NCI-H2227 treated with DMSO at 0.1 percent for 48 hours (cell line): ENCODE results near the gene GCSAM.

Experiments used
- DNase-seq: peaks from one replicate; lab custom pipeline; 2025; lab: John Stamatoyannopoulos, UW

GCSAM gene

GRCh38 chr3:112104774-112105173 is 28.3 kb downstream of the GCSAM start:
- no peak for DNase-seq

- no peak for DNase-seq
Measured at GRCh38 chr3:112101916-112102315, 31.1 kb downstream of the GCSAM start.

DNA sequence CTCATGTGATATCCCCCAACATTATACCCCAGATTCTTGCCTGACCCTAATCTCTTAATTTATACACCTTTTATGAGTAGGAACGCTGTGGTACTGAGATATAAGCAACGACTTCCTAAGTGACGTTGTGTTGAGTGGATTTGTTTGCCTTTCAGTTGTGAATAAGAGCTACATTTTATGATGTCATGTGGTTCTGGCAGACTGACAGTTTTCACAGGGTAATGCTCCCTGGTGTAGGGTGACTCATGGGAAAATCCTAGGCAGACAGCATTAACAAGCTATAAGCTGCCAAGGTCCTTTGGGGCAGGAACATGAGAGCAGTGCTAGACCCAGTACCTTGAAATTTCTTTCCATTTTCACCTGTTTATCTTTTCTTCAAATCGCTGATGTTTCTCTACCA is 35.7 kb downstream of the GCSAM start:
- no peak for DNase-seq

DNA sequence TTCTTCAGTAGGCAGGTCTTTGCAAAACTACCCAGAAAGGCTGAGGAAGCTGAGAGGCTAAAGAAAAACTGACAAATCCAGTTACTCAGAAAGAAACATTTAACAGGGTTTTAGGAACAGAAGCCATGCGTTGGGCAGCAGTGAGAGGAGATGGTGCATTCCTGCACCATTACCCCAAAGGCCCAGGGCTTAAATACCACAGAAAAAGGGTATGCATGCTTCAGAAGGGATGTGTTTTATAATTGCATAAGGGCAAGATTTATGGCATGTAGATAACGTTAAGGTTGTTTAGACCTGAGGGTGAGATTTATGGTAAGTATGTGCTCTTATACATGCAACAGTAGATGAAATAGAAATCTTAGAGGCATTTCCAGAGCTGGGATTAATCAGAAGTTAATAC is 36.9 kb downstream of the GCSAM start:
- no peak for DNase-seq

DNA sequence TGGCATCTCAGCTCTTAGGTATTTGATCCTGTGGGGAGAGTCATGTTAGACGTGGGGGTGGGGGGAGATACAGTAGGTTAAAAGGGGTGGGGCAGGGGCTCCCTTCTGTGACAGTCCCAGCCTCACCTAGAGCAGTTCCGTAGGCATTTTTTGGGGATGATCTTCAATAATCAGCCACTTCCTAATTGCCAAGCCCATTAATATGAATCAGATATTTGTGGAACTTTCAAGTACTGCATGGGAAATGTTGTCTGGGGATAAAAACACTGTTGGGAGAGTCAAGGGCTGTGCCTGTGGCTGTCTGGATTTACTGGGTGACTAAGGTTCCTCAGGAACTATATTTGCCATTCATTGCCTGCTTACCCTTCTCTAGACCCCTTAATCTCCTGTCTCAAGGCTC is 37.3 kb downstream of the GCSAM start:
- DNase-seq = no peak

- no peak for DNase-seq
Measured at GRCh38 chr3:112093180-112093522, 39.9 kb downstream of the GCSAM start.

DNA sequence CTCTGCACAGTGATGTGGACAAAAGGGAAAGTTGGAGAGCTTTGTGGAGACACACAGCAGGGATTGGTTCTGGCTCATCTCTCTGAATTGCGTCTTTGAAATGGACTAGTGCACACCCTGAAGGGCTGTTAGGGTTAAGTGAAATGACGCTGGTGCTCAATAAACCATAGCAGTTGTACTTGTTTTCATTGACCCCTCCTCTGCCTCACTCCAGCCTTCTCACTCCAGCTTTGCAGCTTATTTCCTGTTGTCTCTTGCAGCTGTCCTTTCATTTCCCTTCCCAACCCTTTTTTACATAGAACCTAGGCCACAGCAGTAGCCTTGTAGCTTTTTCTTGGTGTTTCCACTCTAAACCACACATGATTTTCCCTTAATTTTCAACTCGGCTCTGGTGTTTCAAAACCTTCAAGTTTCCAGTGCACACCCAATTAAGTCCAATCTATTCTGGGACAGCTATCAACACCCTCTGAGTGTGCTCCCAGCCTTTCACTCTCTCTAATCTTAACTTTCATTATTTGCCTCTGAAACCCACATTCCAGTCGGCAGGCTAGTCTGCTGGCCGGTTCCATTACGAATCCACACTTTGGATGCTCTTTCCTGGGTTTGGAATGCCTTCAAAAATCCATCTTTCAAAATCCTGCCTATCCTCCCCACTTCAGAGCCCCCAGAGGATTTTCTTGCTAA is 40.4 kb downstream of the GCSAM start:
- no peak for DNase-seq

GRCh38 chr3:112090887-112091586 is 42.0 kb downstream of the GCSAM start:
- no peak for DNase-seq

GRCh38 chr3:112089956-112090886 is 42.8 kb downstream of the GCSAM start:
- no peak for DNase-seq

- DNase-seq = no peak
Measured at GRCh38 chr3:112088944-112089343, 44.1 kb downstream of the GCSAM start.

GRCh38 chr3:112087746-112088145 is 45.3 kb downstream of the GCSAM start:
- no peak for DNase-seq

DNA sequence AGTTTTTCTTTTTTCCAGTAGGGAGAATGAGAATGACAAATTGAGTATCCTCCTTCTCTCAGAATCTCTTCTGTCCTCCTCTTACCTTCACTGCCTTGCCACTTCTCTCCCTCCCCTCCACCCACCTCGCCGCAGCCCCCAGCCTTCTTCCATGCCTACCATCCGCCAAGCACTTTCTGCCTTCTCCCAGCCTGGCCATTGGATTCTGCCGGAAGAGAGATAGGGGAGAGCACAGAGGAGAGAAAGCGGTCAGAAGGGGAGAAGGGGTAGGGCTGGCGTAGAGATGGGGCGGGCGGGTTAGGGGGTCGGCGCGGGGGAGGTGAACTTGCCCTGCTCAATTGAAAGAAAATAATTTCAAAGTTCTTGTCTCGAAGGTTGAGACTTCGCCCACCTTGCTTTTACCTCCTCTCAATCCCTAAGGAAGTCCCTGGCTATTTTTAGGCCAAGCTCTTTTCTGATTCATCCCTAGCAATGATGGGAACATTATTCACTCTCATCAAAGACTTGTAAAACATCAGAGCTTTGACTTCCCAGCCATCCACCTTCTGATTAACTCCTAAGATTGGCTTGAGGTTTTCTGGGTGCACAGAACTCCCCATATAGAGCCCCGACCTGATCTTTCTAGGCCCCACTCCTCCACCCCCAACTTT is 46.0 kb downstream of the GCSAM start:
- DNase-seq = no peak

DNA sequence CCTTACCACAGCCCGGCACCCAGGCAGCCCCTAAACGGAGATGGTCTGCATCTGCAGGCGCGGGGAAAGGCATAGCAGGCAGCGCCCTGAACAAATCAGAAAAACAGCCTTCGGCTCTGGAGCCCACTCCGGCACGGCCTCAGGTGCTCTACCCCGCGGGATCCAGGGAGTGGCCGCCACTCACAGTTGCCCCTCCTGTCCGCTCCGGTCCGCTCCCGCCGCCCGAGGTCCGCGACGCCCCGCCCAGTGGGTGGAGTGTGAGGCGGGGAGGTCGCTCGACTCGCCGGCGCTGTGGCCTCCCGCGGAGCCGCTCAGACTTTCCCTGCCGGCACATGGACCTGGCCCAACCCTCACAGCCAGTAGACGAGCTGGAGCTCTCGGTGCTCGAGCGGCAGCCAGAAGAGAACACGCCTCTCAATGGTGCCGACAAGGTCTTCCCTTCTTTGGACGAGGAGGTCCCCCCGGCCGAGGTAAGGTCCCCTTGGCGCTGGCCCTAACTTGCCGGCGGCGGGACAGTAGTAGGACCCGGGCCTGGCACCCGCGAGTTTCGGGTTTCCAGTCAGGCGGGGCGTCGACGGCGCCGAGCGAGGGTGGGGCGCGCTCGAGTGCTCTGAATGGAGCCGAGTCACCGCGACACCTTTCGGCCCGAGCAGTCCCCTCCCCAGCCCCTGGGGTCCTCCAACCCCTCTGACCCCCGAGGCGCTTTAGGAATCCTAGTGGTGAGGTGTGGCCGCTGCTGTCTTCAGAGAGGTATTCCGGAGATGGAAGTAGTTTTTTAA is 46.8 kb downstream of the GCSAM start, which contains the start of gene C3orf52:
TSS of gene C3orf52 (plus strand) at position 314 of the 779 bp plus-strand sequence. CDS start at position 333, 19 bp downstream.
- DNase-seq = peak; percentile 21

- no peak for DNase-seq
Measured at GRCh38 chr3:112085735-112086075, 47.3 kb downstream of the GCSAM start.

- DNase-seq = no peak
Measured at GRCh38 chr3:112084980-112085705, 47.9 kb downstream of the GCSAM start.

DNA sequence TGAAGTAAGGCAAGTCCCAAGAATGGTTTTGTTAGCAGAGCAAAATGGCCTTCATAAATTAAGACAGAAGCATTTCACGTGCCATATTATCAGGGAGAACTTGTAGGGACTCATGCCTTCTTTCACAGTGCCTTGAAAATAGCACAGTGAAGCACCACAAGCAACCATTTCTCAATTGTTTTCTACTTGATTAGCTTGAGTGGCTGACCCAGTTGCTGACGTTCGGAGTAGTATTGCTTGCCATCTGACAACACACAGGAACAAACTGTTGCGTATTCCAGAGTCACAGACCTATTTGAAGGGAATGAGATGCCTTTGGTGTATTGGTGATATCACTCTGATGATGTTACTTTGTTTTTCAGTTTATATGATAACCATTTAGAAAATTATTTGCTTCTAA is 49.8 kb downstream of the GCSAM start:
- no peak for DNase-seq

GRCh38 chr3:112078125-112079083 is 54.6 kb downstream of the GCSAM start:
- no peak for DNase-seq

DNA sequence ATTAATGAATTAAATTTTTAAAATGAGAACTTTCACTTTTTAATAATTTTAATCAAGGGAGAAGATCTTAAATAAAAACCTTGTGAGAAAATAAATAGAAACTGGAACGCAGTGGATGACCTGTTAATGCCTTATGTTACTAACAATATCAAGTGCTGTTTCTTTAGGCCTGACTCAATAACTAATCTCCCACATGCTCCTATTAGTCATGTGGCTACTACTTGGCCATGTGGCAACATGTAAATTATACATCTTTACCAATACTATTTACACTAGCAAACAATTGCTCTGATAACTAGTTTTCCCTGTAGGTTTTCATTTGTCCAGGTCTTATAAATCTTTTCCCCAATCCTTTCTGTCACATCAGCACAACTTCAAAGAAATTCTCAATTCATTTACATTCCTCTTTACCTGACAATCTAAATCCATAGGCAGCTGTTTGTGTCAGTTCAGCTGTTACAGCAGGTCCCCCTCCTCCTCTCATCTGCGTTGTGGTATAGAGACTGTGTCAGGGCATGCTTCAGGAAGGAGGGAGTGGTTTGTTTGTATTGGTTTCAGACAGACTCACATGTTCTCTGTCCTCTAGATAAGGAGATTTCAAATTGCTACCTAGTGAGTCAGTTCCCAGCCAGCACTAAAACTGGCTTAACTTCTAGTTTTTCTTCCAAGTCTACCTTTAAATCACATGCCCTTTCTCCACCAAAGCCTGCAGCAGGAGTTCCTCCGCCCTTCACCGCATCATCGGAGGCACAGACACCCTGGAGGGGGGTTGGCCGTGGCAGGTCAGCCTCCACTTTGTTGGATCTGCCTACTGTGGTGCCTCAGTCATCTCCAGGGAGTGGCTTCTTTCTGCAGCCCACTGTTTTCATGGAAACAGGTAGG is 58.2 kb downstream of the GCSAM start:
- DNase-seq = no peak

DNA sequence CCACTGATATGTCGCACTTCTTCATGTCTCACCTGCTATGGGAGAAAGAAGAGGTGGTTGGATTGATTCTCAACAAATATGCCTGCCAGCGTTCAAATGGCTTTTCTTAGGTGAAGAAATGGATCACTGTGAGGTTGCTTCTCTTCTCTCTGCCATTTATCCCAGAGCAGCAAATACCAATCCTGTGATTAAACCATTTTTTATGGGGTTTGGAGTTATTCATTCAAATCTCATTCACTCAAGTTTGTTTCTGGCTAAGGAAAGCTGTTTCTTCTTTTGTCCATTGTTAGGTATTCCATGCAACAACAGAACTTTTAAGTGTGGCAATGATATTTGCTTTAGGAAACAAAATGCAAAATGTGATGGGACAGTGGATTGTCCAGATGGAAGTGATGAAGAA is 59.0 kb downstream of the GCSAM start:
- no peak for DNase-seq
